Stomach (tissue), 4 donors: ENCODE data around the gene CHD5.

Experiments
- CTCF ChIP-seq, 7 experiments: fragments of 450-650 bp in 4 of 7; fragments of 200-600 bp in 3 of 7; sonication (generic) in 3 of 7; IDR thresholded peaks; one replicate each; pipeline ENCODE4 v1.5.1; 2016 to 2019; ENCODE audit warnings: antibody characterized with exemption in 7 of 7, control low read depth in 2 of 7, mild to moderate bottlenecking in 1 of 7
- POLR2A ChIP-seq, 4 donors: fragments of 450-650 bp; IDR thresholded peaks; one replicate each; pipeline ENCODE4 v1.6.1; 2016; ENCODE audit warnings: antibody characterized with exemption in 4 of 4, control low read depth in 2 of 4, mild to moderate bottlenecking in 1 of 4, moderate library complexity in 1 of 4
- POLR2AphosphoS5 ChIP-seq, 3 donors: sonication (generic); formaldehyde crosslinking; IDR thresholded peaks; one replicate each; pipeline ENCODE4 v1.6.1; 2016; ENCODE audit warnings: antibody characterized with exemption in 3 of 3

GRCh38 chr1:6097824-6098223 lies 82.3 kb downstream of the CHD5 start:
- TF ChIP-seq CTCF (IDR thresholded peaks at IDR 0.05) (no peak), POLR2A (IDR thresholded peaks at IDR 0.05) (no peak), POLR2AphosphoS5 (IDR thresholded peaks at IDR 0.05) (no peak)
